Measurements from ENCODE around the gene KRTAP5-11. TPM values are rescaled to one million over a fixed set of nuclear protein-coding genes. Genes with fewer than 3 reads are reported as not detected.

The KRTAP5-11 gene
- total and polyA plus RNA-seq, 2 of the 4 experiments (the other 2 are of a cell fraction): not detected

DNA sequence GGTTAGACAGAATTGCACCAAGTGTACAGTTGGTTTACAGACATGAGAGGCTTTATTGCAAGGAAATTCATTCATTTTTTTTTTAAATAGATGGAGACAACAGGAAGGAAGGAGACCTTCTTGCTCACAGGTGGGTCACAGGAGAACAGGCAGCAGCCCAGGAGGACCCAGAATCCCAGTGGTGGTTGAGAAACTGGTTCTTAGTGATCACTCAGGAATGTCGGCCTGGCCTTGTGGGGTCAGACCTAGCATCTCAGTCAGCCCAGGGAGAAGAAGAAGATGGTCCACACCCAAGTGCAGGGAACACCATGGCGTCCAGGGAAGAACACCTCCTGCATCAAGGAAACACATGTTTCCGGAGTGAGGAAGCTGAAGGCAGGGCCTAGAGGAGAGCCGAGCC is 849 bp downstream of the KRTAP5-11 start:
- Histone ChIP-seq H2AFZ (replicated peaks; ENCODE audit: low read length, poor library complexity) (no peak overlapping the region), H3K9ac (ENCODE audit: low read depth, low read length) (no peak overlapping the region), H3K4me2 (ENCODE audit: low read depth, low read length) (no peak overlapping the region), H3K4me1 (ENCODE audit: control insufficient read depth, insufficient read depth, low read length) (no peaks in the 10 kb centered on the region), H3K79me1 (ENCODE audit: low read depth in 1 of 2, low read length in 2 of 2) (no peaks in the 10 kb centered on the region), H3K4me3 (ENCODE audit: insufficient read depth, low read depth, low read length) (no peak overlapping the region), H2BK20ac (ENCODE audit: low read depth, low read length) (no peak overlapping the region), H2BK5ac (ENCODE audit: low read depth, low read length, poor library complexity, severe bottlenecking) (no peak overlapping the region), H3K23ac (ENCODE audit: low read depth, low read length) (no peak overlapping the region), H2BK15ac (ENCODE audit: low read depth, low read length) (no peak overlapping the region), H3K27ac (ENCODE audit: insufficient read depth, low read length) (no peak overlapping the region), H4K5ac (ENCODE audit: low read depth, low read length) (no peak overlapping the region), H3K27me3 (ENCODE audit: control insufficient read depth, insufficient read depth, low read length) (peaks cover 11% of the 10 kb centered on the region), H4K20me1 (ENCODE audit: insufficient read depth, low read length) (no peaks in the 10 kb centered on the region), H3K18ac (ENCODE audit: low read depth, low read length) (no peak overlapping the region), H2BK120ac (ENCODE audit: low read depth, low read length) (no peak overlapping the region), H3K9me1 (ENCODE audit: insufficient read depth, low read length) (no peaks in the 10 kb centered on the region), H4K8ac (ENCODE audit: low read depth in 2 of 2, low read length in 2 of 2) (no peak overlapping the region), H2AK5ac (ENCODE audit: low read depth, low read length) (no peak overlapping the region), H3K36me3 (ENCODE audit: control insufficient read depth, insufficient read depth, low read length) (no peaks in the 10 kb centered on the region), H3K4ac (ENCODE audit: low read depth, low read length) (no peak overlapping the region), H3K9me3 (ENCODE audit: control insufficient read depth, insufficient read depth, low read length) (no peaks in the 10 kb centered on the region), H4K91ac (ENCODE audit: insufficient read depth, low read depth, low read length) (no peak overlapping the region), H3K14ac (replicated peaks; ENCODE audit: low read depth, low read length) (no peak overlapping the region), H2AK9ac (replicated peaks; ENCODE audit: low read depth, low read length, poor library complexity) (no peak overlapping the region), H3K56ac (ENCODE audit: extremely low read depth, insufficient read depth, low read length) (no peak overlapping the region)
- CTCF ChIA-PET: no interaction called here
- POLR2A ChIA-PET (ENCODE audit: unreplicated experiment): no interaction called here
- BruUV-seq (replicated peaks): no TSS peak
- ATAC-seq (ENCODE audit: low read depth) (no peak), DNase-seq (no peak)
- WGBS, 2 experiments (ENCODE audit: extremely low coverage in 2 of 2, insufficient read length in 1 of 2): no CpG with 5 or more reads among the region's 4 CpGs
- no peak for TF ChIP-seq BHLHE40 (IDR thresholded peaks at IDR 0.05; ENCODE audit: low read depth, low read length)
- intact Hi-C loops (cut with micrococcal nuclease): no loop called here
- dilution Hi-C loops (cut with HindIII; ENCODE audit: low sequenced_read_pairs, unreplicated experiment): no loop called here
- in situ Hi-C loops (cut with MboI; ENCODE audit: low sequenced_read_pairs): no loop called here

Measured in IMR-90 (cell line).